Stomach (tissue), 9 donors: ENCODE data around the gene KLHL24. TPM values are rescaled to one million over a fixed set of nuclear protein-coding genes. Genes with fewer than 3 reads are reported as not detected.
"Not testable (repeated sequence)": the region's sequence is repeated elsewhere in the genome, so short reads cannot be mapped to it uniquely, and the experiment has no call there.

Source experiments
- DNase-seq, 2 donors: peaks; one replicate each; pipeline versions ENCODE4 v3.0.0 to v3.0.0-alpha.2; 2013 to 2019
- H3K27ac ChIP-seq, 5 donors: fragments of 200-600 bp in 4 of 5; sonication (generic) in 4 of 5; one replicate each; pipeline ENCODE4 v1.5.1; 2013 to 2019; ENCODE audit warnings: mild to moderate bottlenecking in 1 of 5, moderate library complexity in 1 of 5
- H3K27me3 ChIP-seq, 3 donors: fragments of 200-600 bp; sonication (generic); one replicate each; pipeline ENCODE4 v1.5.1; 2017 to 2019; ENCODE audit warnings: mixed run types in 1 of 3
- H3K36me3 ChIP-seq, 4 donors: fragments of 200-600 bp; sonication (generic); 1 replicate in 3 of 4; 2 replicates in 1 of 4; pipeline ENCODE4 v1.5.1; 2016 to 2019
- H3K4me1 ChIP-seq, 4 donors: fragments of 200-600 bp; sonication (generic); one replicate each; pipeline ENCODE4 v1.5.1; 2016 to 2019
- H3K4me3 ChIP-seq, 4 donors: fragments of 200-600 bp; sonication (generic) in 3 of 4; one replicate each; pipeline ENCODE4 v1.5.1; 2016 to 2019; ENCODE audit warnings: mild to moderate bottlenecking in 1 of 4
- H3K9me3 ChIP-seq, 4 donors: fragments of 200-600 bp; sonication (generic); one replicate each; pipeline ENCODE4 v1.5.1; 2016 to 2019
- CTCF ChIP-seq, 7 experiments: fragments of 450-650 bp in 4 of 7; fragments of 200-600 bp in 3 of 7; sonication (generic) in 3 of 7; IDR thresholded peaks; one replicate each; pipeline ENCODE4 v1.5.1; 2016 to 2019; ENCODE audit warnings: antibody characterized with exemption in 7 of 7, control low read depth in 2 of 7, mild to moderate bottlenecking in 1 of 7
- EP300 ChIP-seq: sonication (generic); formaldehyde crosslinking; IDR thresholded peaks from one replicate; pipeline ENCODE4 v1.6.1; 2017; ENCODE audit warnings: antibody characterized with exemption
- POLR2A ChIP-seq, 4 donors: fragments of 450-650 bp; IDR thresholded peaks; one replicate each; pipeline ENCODE4 v1.6.1; 2016; ENCODE audit warnings: antibody characterized with exemption in 4 of 4, control low read depth in 2 of 4, mild to moderate bottlenecking in 1 of 4, moderate library complexity in 1 of 4
- POLR2AphosphoS5 ChIP-seq, 3 donors: sonication (generic); formaldehyde crosslinking; IDR thresholded peaks; one replicate each; pipeline ENCODE4 v1.6.1; 2016; ENCODE audit warnings: antibody characterized with exemption in 3 of 3
- WGBS, 5 donors: extraction: QIAGEN DNeasy Blood & Tissue Kit in 3 of 5; methylation state at CpG; one replicate each; pipeline versions ENCODE4 v1.1.5 to v1.1.7; 2013 to 2018; 5-methylcytosine and 5-hydroxymethylcytosine counted together
- intact Hi-C: fragments of 100-400 bp; cut with DNase I; formaldehyde crosslinking; loops from one replicate; pipeline ENCODE4 v1.15.1; 2023; ENCODE audit warnings: low total_unique reads
- polyA plus RNA-seq, 3 donors: library from polyadenylated mRNA; stranded (reverse); fragments of 200-250 nt; gene quantifications; one replicate each; pipeline ENCODE4 v1.2.3, GENCODE V29; 2013
- total RNA-seq, 5 donors: library from RNA; depleted of rRNA; stranded (reverse); fragments of >200 nt; gene quantifications; one replicate each; pipeline versions ENCODE4 v1.1.0 to v1.2.3, GENCODE V29; 2014 to 2016
- donor health status: healthy with polysubstance abuse.
- donor health status: Bipolar disorder and iron deficiency.
- donor health status: healthy.

The KLHL24 gene
- total and polyA plus RNA-seq, 8 donors = 5.2 to 186 (median 28.2) TPM

GRCh38 chr3:183698756-183699155 lies 63.3 kb downstream of the KLHL24 start:
- H3K9me3 ChIP-seq = no peaks in the 10 kb centered on the region
- no peaks in the 10 kb centered on the region for H3K36me3 ChIP-seq
- no peaks in the 10 kb centered on the region for H3K27me3 ChIP-seq
- TF ChIP-seq CTCF (IDR thresholded peaks at IDR 0.05) (no peak), EP300 (no peak), POLR2A (IDR thresholded peaks at IDR 0.05) (no peak), POLR2AphosphoS5 (IDR thresholded peaks at IDR 0.05) (no peak)
- intact Hi-C loops = no loop called here
- H3K4me3 ChIP-seq = peak overlapping the region; percentile 89 to 99 (median 98)
- peaks cover 5 to 33% (median 17%) of the 10 kb centered on the region in 4 donors for H3K4me1 ChIP-seq
- WGBS, 5 donors = 3 to 6% (median 6%) methylated on average over 9 of the region's 9 CpGs
- peak in 1 of 2 donors; percentile 54 for DNase-seq
- peak overlapping the region in 4 of 5 donors; percentile 91 to 97 (median 94) for H3K27ac ChIP-seq

GRCh38 chr3:183699238-183699947 lies 64.0 kb downstream of the KLHL24 start:
- Histone ChIP-seq H3K4me3 (peak overlapping the region; percentile 89 to 99 (median 98)), H3K36me3 (no peaks in the 10 kb centered on the region), H3K27ac (peak overlapping the region in 3 of 5 donors; percentile 91 to 97 (median 96)), H3K4me1 (peaks cover 5 to 33% (median 17%) of the 10 kb centered on the region in 4 donors), H3K27me3 (no peaks in the 10 kb centered on the region), H3K9me3 (no peaks in the 10 kb centered on the region)
- intact Hi-C loops = no loop called here
- TF ChIP-seq POLR2A (IDR thresholded peaks at IDR 0.05) = no peak
- peak in 1 of 2 donors; percentile 30 for DNase-seq
- WGBS, 5 donors = 44 to 63% (median 48%) methylated on average over 13 of the region's 13 CpGs

- Histone ChIP-seq H3K36me3 (no peaks in the 10 kb centered on the region), H3K27me3 (no peaks in the 10 kb centered on the region), H3K4me1 (peaks cover 5 to 33% (median 17%) of the 10 kb centered on the region in 4 donors), H3K9me3 (no peaks in the 10 kb centered on the region), H3K27ac (no peak overlapping the region), H3K4me3 (no peak overlapping the region)
- intact Hi-C loops = no loop called here
- DNase-seq = no peak
- TF ChIP-seq EP300 = no peak
- TF ChIP-seq CTCF (IDR thresholded peaks at IDR 0.05) = no peak
- no peak for TF ChIP-seq POLR2AphosphoS5 (IDR thresholded peaks at IDR 0.05)
- TF ChIP-seq POLR2A (IDR thresholded peaks at IDR 0.05) = no peak
- WGBS, 5 donors = 93 to 99% (median 94%) methylated on average over 5 of the region's 5 CpGs
These were observed 66.3 kb downstream of the KLHL24 start for GRCh38 chr3:183701744-183702143.

GRCh38 chr3:183703892-183704291 lies 68.5 kb downstream of the KLHL24 start:
- 90 to 96% (median 92%) methylated on average over 6 of the region's 6 CpGs for WGBS, 5 donors
- H3K27me3 ChIP-seq, H3K9me3 ChIP-seq, intact Hi-C loops, H3K27ac ChIP-seq, DNase-seq, H3K4me3 ChIP-seq, H3K36me3 ChIP-seq: not testable (repeated sequence)
- peaks cover 5 to 24% (median 12%) of the 10 kb centered on the region in 4 donors for H3K4me1 ChIP-seq

GRCh38 chr3:183710231-183710630 lies 74.8 kb downstream of the KLHL24 start:
- H3K4me1 ChIP-seq = peaks cover 0 to 4% (median 0%) of the 10 kb centered on the region in 4 donors
- H3K27me3 ChIP-seq = no peaks in the 10 kb centered on the region
- H3K27ac ChIP-seq = no peak overlapping the region
- peaks cover 0 to 3% (median under 1%) of the 10 kb centered on the region in 4 donors for H3K36me3 ChIP-seq
- no peak for DNase-seq
- TF ChIP-seq POLR2AphosphoS5 (IDR thresholded peaks at IDR 0.05) (no peak), EP300 (no peak), CTCF (IDR thresholded peaks at IDR 0.05) (no peak), POLR2A (IDR thresholded peaks at IDR 0.05) (no peak)
- intact Hi-C loops = no loop called here
- H3K9me3 ChIP-seq = no peaks in the 10 kb centered on the region
- H3K4me3 ChIP-seq = no peak overlapping the region
